GM21619 (cell line): Measurements from ENCODE around the gene GYS1.
"Not testable (repeated sequence)": the region's sequence is repeated elsewhere in the genome, so short reads cannot be mapped to it uniquely, and the experiment has no call there.

ENCODE experiments used
- ATAC-seq: cut with Tn5 transposase; IDR thresholded peaks from one replicate; pipeline ENCODE4 v1.9.1; 2021; ENCODE audit not compliant: unreplicated experiment

GYS1 gene

DNA sequence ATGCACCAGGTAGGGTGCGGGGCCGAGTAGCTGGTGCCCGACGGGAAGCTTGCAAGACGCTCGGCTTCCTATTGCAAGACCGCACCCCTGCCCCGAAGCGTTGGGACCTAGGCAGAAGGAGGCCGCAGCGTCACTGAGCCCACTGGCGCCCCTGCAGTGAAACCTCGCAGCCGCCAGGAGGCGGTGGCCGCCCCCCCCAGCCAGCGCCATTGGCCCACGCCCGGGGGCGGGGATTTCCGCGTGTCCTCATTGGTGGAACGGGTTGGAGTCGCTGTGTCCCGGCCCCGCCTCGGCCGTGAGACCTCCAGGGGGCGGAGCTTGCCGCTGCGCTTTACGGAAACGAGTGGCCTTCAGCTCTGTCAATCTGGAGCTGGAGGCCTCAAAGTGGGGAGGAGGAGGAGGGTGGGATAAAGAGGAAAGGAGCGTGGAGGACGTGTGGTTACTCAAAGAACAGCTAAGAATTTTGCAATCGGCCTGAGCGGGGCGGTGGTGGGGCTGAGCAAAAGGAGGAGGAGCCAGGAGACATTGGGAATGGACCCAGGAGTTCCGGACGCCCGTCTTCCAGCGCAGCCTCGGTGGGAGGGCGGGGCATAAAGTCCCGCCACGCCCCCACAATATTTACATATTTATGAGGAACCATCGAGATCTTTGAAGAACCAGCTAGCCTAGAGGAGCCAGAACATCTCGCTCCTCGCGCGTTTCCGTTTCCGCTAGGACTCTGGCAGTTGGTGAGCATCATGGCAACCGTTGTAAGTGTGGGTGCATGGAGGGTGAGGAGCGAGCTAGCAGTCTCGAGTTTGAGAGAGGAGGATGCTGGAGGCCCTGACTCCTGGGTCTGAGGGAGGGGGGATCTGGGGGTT is at the start of gene GYS1, which contains the start of gene RUVBL2:
Gene GYS1, minus strand, starts transcription at position 135 of the 860 bp plus-strand sequence. CDS start 197 bp downstream, outside the sequence.
Gene RUVBL2, plus strand, starts transcription at position 713 of the 860 bp plus-strand sequence. Its CDS starts 25 bp downstream, at position 738.
- ATAC-seq, result peak; percentile 78

DNA sequence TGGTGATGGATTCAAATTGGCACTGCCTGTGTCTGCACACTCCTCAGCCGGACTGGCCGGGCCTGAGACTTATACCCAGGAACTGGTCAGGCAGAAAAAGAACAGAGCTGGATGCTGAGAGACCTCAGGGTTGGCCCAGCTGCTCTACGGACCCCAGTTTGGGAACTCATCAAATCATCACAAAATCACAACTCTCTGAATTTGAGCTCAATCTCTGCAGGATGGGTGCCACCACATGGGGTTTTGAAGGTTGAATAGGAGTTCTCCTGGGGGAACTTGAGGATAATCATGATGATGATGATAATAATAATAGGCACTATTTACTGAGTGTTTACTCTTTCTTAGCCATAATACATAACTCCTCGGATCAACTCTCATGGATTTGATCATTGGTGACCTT is 49.6 kb upstream of the GYS1 start:
- ATAC-seq, result not testable (repeated sequence)

GRCh38 chr19:49042177-49042576 is 49.1 kb upstream of the GYS1 start:
- no peak for ATAC-seq

DNA sequence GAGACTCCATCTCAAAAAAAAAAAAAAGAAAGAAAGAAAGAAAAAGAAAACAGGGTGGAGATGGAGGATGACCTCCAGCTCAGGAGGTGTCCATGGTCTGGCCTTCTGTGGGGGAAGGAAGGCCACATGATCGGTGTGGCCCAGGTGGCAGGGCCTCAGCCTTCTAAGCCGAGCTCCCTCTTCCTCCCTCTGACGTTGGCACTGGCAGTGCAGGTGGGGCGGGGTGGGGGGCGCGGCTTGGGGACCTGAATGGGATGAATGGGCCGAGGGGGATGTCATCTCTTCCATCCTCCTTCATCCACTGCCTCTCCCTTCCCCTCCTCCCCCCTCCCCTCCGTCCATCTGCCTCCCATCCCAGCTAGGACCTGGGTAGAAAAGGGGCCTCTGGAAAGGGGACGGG is 46.6 kb upstream of the GYS1 start:
- ATAC-seq, result not testable (repeated sequence)

- ATAC-seq, result not testable (repeated sequence)
Measured at GRCh38 chr19:49038557-49039276, 45.6 kb upstream of the GYS1 start.

DNA sequence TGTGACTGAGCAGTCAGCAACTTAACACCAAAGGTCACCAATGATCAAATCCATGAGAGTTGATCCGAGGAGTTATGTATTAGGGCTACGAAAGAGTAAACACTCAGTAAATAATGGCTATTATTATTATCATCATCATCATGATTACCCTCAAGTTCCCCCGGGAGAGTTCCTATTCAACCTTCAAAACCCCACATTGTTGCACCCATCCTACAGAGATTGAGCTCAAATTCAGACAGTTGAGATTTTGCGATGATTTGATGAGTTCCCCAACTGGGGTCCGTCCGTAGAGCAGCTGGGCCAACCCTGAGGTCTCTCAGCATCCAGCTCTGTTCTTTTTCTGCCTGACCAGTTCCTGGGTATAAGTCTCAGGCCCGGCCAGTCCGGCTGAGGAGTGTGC is 45.0 kb upstream of the GYS1 start:
- ATAC-seq, result not testable (repeated sequence)

GRCh38 chr19:49036815-49037214 is 43.7 kb upstream of the GYS1 start, which contains the start of gene CGB1:
TSS of gene CGB1 (minus strand) at chr19:49036895. CDS start at chr19:49036711, 184 bp downstream.
- ATAC-seq, result not testable (repeated sequence)

DNA sequence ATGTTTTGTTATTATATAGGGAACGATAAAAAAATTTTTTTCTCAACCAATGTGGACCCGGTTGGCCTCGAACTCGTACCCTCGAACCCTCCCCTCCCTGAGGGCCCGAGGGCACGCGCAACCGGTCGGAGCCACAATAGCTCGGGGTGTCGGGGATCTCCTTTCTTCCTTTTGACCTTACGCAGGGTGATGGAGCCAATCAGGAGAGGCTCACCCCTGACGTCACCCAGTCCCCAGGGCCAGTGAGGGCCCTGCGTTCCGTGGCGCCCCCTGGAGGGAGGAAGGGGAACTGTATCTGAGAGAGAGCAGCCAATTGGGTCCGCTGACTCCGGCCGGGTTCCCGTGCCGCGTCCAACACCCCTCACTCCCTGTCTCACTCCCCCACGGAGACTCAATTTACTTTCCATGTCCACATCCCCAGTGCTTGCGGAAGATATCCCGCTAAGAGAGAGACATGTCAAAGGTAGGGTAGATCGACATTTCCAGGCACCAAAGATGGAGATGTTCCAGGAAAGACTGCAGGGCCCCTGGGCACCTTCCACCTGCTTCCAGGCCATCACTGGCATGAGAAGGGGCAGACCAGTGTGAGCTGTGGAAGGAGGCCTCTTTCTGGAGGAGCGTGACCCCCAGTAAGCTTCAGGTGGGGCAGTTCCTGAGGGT is 38.7 kb upstream of the GYS1 start, which contains the start of gene CGB2:
Gene CGB2, plus strand, starts transcription at position 249 of the 660 bp plus-strand sequence. Its CDS starts 206 bp downstream, at position 455.
- ATAC-seq, result not testable (repeated sequence)

DNA sequence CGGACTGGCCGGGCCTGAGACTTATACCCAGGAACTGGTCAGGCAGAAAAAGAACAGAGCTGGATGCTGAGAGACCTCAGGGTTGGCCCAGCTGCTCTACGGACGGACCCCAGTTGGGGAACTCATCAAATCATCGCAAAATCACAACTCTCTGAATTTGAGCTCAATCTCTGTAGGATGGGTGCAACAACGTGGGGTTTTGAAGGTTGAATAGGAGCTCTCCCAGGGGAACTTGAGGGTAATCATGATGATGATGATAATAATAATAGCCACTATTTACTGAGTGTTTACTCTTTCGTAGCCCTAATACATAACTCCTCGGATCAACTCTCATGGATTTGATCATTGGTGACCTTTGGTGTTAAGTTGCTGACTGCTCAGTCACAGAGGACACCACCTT is 37.2 kb upstream of the GYS1 start:
- not testable (repeated sequence) for ATAC-seq

- ATAC-seq, result not testable (repeated sequence)
Measured at GRCh38 chr19:49029749-49030148, 36.6 kb upstream of the GYS1 start.

DNA sequence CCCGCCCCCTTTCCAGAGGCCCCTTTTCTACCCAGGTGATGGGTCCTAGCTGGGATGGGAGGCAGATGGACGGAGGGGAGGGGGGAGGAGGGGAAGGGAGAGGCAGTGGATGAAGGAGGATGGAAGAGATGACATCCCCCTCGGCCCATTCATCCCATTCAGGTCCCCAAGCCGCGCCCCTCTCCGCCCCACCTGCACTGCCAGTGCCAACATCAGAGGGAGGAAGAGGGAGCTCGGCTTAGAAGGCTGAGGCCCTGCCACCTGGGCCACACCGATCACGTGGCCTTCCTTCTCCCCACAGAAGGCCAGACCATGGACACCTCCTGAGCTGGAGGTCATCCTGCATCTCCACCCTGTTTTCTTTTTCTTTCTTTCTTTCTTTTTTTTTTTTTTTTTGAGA is 35.6 kb upstream of the GYS1 start:
- ATAC-seq, result not testable (repeated sequence)

DNA sequence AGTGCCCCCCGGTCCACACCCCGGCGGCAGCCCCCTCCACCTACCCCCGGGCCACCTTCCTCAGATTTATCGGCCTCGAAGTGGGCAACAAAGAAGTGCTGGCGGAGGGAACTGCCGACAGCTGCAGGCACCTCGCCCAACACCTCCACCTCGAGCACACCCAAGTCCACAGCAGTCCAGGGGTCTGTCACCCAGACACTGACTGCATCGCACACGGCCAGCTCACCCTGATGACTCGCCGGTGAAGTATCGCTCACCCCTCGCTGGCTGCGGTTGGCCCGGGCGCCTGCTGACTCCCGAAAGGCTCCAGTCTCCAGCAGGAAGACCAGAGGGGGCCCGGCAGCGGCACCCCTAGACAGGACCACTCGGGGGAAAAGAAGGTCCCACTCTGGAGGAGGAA is 32.5 kb upstream of the GYS1 start:
- ATAC-seq, result not testable (repeated sequence)

- not testable (repeated sequence) for ATAC-seq
Measured at GRCh38 chr19:49025088-49025487, 32.0 kb upstream of the GYS1 start.

DNA sequence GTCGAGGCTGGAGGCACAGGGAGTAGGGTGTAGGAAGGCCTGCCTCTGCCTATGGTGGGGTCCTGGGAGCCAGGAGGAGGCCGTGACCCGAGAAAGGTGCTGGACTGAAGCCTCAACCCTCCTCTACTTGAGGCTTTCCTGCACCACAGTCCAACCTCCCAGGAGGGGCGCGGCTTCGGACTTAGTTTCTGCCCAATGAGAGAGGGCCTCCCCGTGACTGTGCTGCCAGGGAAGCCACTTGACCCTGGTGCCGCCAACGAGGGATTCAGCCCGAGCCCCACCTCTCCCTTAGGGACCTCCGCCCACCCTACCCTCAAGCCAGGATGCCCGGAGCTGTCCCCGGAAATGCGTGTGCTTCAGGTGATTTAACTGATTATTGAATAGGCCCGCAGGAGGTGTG is 31.1 kb upstream of the GYS1 start, which contains the start of gene CGB3:
Gene CGB3, minus strand, starts transcription at position 101 of the 400 bp plus-strand sequence. CDS start 362 bp downstream, outside the sequence.
- ATAC-seq, result not testable (repeated sequence)

- ATAC-seq, result no peak
Measured at GRCh38 chr19:49022116-49022515, 29.0 kb upstream of the GYS1 start.

DNA sequence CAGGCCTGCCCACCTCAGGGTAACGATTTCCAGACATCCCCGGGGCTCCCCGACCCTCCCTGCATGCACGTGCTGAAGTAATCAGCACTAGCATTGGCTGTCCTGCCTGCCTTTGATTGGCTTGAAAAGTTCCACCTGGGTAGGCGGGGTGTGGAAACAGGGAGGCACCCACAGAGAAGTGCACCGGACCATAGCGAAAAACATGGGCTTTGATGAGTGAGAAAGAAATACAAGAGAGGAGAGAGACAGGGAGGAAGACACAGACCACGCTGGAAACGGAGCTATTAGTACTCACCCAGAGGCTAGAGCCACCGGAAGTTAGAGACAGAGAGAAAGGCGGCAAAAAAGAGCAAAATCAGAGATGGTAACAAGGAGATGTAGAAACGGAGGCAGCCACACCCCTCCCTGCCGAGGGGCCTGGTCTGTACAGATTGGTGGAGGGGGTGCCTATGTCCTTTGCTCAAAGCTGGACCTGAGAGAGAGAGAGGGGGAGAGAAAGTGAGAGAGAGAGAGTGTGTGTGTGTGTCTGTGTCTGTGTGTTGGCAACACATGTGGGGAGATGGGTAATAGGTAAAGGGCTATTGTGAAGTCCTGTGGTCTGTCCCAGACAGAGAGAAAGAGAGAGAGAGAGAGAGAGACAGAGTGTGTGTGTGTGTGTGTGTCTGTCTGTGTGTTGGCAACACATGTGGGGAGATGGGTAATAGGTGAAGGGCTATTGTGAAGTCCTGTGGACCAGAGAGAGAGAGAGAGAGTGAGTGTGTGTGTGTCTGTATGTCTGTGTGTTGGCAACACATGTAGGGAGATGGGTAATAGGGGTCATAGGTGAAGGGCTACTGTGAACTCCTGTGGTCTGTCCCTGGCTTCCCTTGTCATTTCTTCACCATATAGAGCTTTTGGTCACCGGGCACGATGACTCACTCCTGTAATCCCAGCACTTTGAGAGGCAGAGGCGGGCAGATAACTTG is 28.1 kb upstream of the GYS1 start:
- no peak for ATAC-seq

GRCh38 chr19:49020342-49020741 is 27.2 kb upstream of the GYS1 start:
- ATAC-seq, result no peak

GRCh38 chr19:49019242-49019932 is 26.3 kb upstream of the GYS1 start:
- ATAC-seq, result no peak
